ENCODE measurements around the gene DNAH2.

Gene DNAH2

DNA sequence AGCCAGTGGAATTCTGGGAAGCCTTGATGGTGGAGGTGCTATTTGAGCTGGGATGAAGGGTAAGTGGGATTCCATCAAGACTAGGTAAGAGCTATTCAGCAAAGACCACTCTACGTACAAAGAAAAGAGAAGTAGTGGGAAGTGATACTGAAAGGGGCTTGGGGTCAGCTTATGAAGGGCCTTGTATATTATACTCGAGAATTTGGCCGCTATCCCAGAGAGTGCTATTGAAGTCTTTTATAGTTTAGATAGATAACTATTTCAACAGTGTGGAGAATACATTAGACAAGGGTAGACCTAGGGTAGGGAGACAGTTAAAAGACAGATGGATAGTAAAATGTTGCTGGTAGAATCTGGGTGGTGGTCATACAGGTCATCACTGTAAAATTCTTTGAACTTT, 10.3 kb downstream of the DNAH2 start:
- H3K36me3 ChIP-seq (ENCODE audit: control insufficient read depth, insufficient read depth, low read length): no peaks in the 10 kb centered on the region
- H3K9me3 ChIP-seq (ENCODE audit: control insufficient read depth, insufficient read depth, low read length): no peaks in the 10 kb centered on the region
- no CpG with 5 or more reads among the region's 3 CpGs for WGBS (ENCODE audit: insufficient coverage, insufficient read length)
- H3K4me1 ChIP-seq (ENCODE audit: control insufficient read depth, insufficient read depth, low read length): no peaks in the 10 kb centered on the region
- H3K27me3 ChIP-seq (ENCODE audit: control insufficient read depth, insufficient read depth, low read length): no peaks in the 10 kb centered on the region
- no peak overlapping the region for H3K4me3 ChIP-seq (ENCODE audit: low read length)
- no peak for DNase-seq (ENCODE audit: low read depth, low spot score)
- H3K27ac ChIP-seq (ENCODE audit: low read length): no peak overlapping the region

DNA sequence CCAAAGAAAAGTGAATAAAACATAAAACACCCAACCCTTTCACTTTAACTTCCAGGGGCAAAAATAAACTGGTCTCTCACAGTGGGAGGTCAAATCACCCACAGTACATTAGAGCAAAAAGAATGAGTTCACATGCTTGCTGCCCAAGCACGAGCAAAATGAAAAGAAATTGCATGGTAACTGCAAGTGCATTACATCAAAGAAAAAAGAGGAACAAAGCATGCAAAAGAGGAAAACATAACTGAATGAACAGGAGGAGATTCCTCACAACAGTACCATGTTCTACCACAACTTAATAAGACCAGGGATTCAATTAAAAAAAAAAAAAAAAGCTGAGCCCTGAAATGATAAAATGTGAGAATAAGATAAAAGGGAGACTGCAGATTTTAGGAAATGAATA, 12.3 kb downstream of the DNAH2 start:
- Histone ChIP-seq H3K27me3 (ENCODE audit: control insufficient read depth, insufficient read depth, low read length) (no peaks in the 10 kb centered on the region), H3K9me3 (ENCODE audit: control insufficient read depth, insufficient read depth, low read length) (no peaks in the 10 kb centered on the region), H3K27ac (ENCODE audit: low read length) (no peak overlapping the region), H3K4me1 (ENCODE audit: control insufficient read depth, insufficient read depth, low read length) (no peaks in the 10 kb centered on the region), H3K4me3 (ENCODE audit: low read length) (no peak overlapping the region), H3K36me3 (ENCODE audit: control insufficient read depth, insufficient read depth, low read length) (no peaks in the 10 kb centered on the region)
- WGBS (ENCODE audit: insufficient coverage, insufficient read length): no CpG with 5 or more reads among the region's 1 CpG
- DNase-seq (ENCODE audit: low read depth, low spot score): no peak

DNA sequence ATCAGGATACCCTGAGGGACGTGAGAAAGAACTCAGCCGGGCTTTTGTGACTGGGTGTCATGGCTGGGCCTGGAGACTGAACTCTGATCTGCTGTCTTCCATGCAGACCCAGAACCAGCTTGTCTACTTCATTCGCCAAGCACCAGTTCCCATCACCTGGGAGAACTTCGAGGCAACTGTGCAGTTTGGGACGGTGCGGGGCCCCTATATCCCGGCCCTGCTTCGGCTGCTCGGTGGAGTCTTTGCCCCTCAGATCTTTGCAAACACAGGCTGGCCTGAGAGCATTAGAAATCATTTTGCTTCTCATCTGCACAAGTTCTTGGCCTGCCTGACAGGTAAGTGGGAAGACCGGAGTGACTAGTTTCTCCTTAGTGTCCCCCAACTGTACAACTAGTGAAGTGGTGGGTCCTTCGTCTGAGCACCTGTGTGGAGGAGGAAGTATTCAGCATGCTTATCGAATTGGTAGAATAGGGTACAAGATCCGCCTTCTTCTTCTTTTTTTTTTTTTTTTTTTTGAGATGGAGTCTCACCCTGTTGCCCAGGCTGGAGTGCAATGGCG, 15.5 kb downstream of the DNAH2 start:
- Histone ChIP-seq H3K27ac (ENCODE audit: low read length) (no peak overlapping the region), H3K4me1 (ENCODE audit: control insufficient read depth, insufficient read depth, low read length) (no peaks in the 10 kb centered on the region), H3K27me3 (ENCODE audit: control insufficient read depth, insufficient read depth, low read length) (no peaks in the 10 kb centered on the region), H3K9me3 (ENCODE audit: control insufficient read depth, insufficient read depth, low read length) (no peaks in the 10 kb centered on the region), H3K4me3 (ENCODE audit: low read length) (no peak overlapping the region), H3K36me3 (ENCODE audit: control insufficient read depth, insufficient read depth, low read length) (no peaks in the 10 kb centered on the region)
- DNase-seq (ENCODE audit: low read depth, low spot score): no peak
- no CpG with 5 or more reads among the region's 14 CpGs for WGBS (ENCODE audit: insufficient coverage, insufficient read length)

DNA sequence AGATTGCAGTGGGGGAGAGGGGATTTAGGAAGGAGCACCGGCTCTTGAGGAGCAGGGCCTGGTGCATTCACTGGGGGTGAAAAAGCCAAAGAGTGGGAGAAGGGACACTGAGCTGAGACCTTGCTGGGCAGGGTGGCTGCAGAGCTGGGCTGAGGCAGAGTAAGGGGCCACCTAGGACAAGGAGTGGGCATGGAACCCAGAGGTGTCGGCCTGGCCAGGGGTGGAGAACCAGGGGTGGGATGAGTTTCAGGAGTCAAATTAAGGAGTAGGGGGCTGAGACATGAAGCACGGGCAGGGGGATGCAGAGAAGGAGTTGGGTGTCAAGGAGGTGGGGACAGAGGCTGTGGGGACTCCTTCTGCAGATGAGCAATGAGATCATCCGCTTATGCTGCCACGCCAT, 20.1 kb downstream of the DNAH2 start:
- WGBS (ENCODE audit: insufficient coverage, insufficient read length): no CpG with 5 or more reads among the region's 5 CpGs
- Histone ChIP-seq H3K9me3 (ENCODE audit: control insufficient read depth, insufficient read depth, low read length) (no peaks in the 10 kb centered on the region), H3K27ac (ENCODE audit: low read length) (no peak overlapping the region), H3K27me3 (ENCODE audit: control insufficient read depth, insufficient read depth, low read length) (no peaks in the 10 kb centered on the region), H3K36me3 (ENCODE audit: control insufficient read depth, insufficient read depth, low read length) (no peaks in the 10 kb centered on the region), H3K4me3 (ENCODE audit: low read length) (no peak overlapping the region), H3K4me1 (ENCODE audit: control insufficient read depth, insufficient read depth, low read length) (no peaks in the 10 kb centered on the region)
- DNase-seq (ENCODE audit: low read depth, low spot score): no peak

DNA sequence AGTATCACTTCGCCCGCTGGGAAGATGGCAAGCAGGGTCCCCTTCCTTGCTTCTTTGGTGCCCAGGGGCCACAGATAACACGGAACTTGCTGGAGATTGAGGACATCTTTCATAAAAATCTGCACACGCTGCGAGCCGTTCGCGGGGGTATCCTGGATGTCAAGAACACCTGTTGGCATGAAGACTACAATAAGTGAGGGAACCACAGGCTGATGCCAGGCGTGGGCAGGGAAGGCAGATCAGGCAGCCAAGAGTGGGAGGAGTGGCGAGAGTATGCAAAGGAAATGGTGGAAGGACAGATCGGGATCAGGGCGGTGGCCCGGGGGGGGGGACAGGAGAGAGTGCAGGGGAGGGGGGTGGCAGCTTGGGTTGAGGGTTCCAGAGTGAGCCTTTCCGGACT, 22.2 kb downstream of the DNAH2 start:
- Histone ChIP-seq H3K4me3 (ENCODE audit: low read length) (no peak overlapping the region), H3K4me1 (ENCODE audit: control insufficient read depth, insufficient read depth, low read length) (no peaks in the 10 kb centered on the region), H3K27ac (ENCODE audit: low read length) (no peak overlapping the region), H3K9me3 (ENCODE audit: control insufficient read depth, insufficient read depth, low read length) (no peaks in the 10 kb centered on the region), H3K36me3 (ENCODE audit: control insufficient read depth, insufficient read depth, low read length) (no peaks in the 10 kb centered on the region), H3K27me3 (ENCODE audit: control insufficient read depth, insufficient read depth, low read length) (no peaks in the 10 kb centered on the region)
- WGBS (ENCODE audit: insufficient coverage, insufficient read length): no CpG with 5 or more reads among the region's 14 CpGs
- no peak for DNase-seq (ENCODE audit: low read depth, low spot score)

DNA sequence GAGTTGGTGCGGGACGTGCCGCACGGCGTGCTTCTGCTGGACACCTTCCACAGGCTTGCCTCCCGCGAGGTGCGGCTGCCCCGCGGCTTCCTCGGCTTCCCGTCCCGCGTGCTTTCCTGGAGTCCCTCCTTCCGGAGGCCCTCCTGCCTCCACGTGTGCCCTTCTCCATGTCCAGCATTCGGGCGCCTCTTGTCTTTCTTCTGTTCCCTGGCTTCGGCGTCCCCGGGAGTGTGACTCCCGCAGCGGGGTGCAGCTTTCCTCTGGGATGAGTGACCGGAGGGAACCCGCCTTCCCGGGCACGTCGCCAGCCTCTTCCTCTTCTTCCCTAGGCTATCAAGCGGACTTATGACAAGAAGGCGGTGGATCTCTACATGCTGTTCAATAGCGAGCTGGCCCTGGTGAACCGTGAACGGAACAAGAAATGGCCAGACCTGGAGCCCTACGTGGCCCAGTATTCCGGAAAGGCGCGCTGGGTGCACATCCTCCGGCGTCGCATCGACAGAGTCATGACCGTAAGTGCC, 23.0 kb downstream of the DNAH2 start:
- Histone ChIP-seq H3K4me3 (ENCODE audit: low read length) (no peak overlapping the region), H3K4me1 (ENCODE audit: control insufficient read depth, insufficient read depth, low read length) (no peaks in the 10 kb centered on the region), H3K27ac (ENCODE audit: low read length) (no peak overlapping the region), H3K36me3 (ENCODE audit: control insufficient read depth, insufficient read depth, low read length) (no peaks in the 10 kb centered on the region), H3K27me3 (ENCODE audit: control insufficient read depth, insufficient read depth, low read length) (no peaks in the 10 kb centered on the region), H3K9me3 (ENCODE audit: control insufficient read depth, insufficient read depth, low read length) (no peaks in the 10 kb centered on the region)
- no peak for DNase-seq (ENCODE audit: low read depth, low spot score)
- WGBS (ENCODE audit: insufficient coverage, insufficient read length): no CpG with 5 or more reads among the region's 42 CpGs

DNA sequence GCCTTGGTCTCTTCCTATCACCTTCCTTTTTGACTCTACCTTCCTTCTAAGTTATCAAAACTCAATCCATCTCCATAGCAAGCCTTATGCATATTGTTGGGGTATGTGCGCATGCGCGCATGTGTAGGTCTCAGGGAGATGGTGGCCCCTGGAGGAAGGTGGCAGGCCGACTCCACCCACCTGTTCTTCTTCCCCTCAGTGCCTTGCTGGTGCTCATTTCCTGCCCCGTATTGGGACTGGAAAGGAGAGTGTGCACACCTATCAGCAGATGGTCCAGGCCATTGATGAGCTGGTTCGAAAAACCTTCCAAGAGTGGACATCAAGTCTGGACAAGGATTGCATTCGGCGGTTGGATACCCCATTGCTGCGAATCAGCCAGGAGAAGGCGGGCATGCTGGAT, 25.2 kb downstream of the DNAH2 start:
- Histone ChIP-seq H3K4me3 (ENCODE audit: low read length) (no peak overlapping the region), H3K4me1 (ENCODE audit: control insufficient read depth, insufficient read depth, low read length) (no peaks in the 10 kb centered on the region), H3K9me3 (ENCODE audit: control insufficient read depth, insufficient read depth, low read length) (no peaks in the 10 kb centered on the region), H3K36me3 (ENCODE audit: control insufficient read depth, insufficient read depth, low read length) (no peaks in the 10 kb centered on the region), H3K27me3 (ENCODE audit: control insufficient read depth, insufficient read depth, low read length) (no peaks in the 10 kb centered on the region), H3K27ac (ENCODE audit: low read length) (no peak overlapping the region)
- DNase-seq (ENCODE audit: low read depth, low spot score): no peak
- WGBS (ENCODE audit: insufficient coverage, insufficient read length): no CpG with 5 or more reads among the region's 10 CpGs

DNA sequence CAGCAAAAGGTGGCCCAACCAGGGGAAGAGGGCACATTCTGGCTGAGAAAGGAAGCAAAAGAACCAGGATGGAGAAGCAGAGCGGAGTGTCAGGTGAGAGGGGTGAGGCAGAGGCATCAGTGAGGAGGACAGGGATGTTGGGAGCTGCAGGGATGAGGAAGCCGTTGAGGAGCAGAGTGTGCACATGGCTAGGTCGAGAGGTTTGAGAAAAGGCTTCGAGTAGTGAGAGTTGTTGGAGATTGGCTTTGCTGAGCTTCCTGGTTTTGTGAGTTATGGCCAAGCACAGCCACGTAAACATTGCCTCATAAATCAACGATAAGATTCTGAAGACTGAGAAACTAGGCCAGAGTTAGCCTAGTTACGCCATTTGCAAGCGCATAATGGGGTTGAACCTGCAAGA, 26.9 kb downstream of the DNAH2 start:
- no CpG with 5 or more reads among the region's 8 CpGs for WGBS (ENCODE audit: insufficient coverage, insufficient read length)
- DNase-seq (ENCODE audit: low read depth, low spot score): no peak
- Histone ChIP-seq H3K27me3 (ENCODE audit: control insufficient read depth, insufficient read depth, low read length) (no peaks in the 10 kb centered on the region), H3K4me3 (ENCODE audit: low read length) (no peak overlapping the region), H3K36me3 (ENCODE audit: control insufficient read depth, insufficient read depth, low read length) (no peaks in the 10 kb centered on the region), H3K4me1 (ENCODE audit: control insufficient read depth, insufficient read depth, low read length) (no peaks in the 10 kb centered on the region), H3K27ac (ENCODE audit: low read length) (no peak overlapping the region), H3K9me3 (ENCODE audit: control insufficient read depth, insufficient read depth, low read length) (no peaks in the 10 kb centered on the region)

DNA sequence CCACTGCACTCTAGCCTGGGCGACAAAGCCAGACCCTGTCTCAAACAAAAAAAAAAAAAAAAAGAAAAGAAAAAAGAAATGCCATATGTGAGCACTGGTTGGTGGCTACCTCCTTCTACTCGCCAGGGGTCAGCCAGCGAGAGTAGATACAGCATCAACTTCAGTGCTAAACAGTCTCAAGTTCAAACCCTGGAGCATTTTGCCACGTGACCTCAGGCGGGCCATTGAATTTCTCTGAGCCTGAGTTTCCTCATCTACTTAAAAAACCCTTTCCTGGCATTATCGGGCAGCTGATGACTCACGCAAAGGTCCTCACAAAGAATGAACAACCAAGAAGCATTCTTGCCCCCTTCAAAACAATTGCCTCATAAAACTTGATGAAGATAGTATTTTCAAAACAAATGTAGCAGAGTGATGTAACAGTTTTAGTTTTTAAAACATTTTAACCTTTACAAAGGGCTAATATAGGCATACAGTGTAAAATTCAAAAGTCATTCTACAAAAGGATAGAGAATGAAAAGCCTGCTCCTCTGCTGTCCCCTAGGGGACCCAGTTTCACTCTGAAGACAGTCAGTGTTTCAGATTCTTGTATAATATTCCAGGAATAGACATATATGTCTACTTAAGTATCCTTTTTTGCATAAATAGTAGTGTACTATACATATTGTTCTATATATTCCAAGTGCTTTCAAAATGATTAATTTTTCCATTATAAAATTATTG, 28.4 kb downstream of the DNAH2 start:
- no CpG with 5 or more reads among the region's 7 CpGs for WGBS (ENCODE audit: insufficient coverage, insufficient read length)
- H3K36me3 ChIP-seq (ENCODE audit: control insufficient read depth, insufficient read depth, low read length): no peaks in the 10 kb centered on the region
- H3K27ac ChIP-seq (ENCODE audit: low read length): no peak overlapping the region
- H3K27me3 ChIP-seq (ENCODE audit: control insufficient read depth, insufficient read depth, low read length): no peaks in the 10 kb centered on the region
- no peak for DNase-seq (ENCODE audit: low read depth, low spot score)
- no peaks in the 10 kb centered on the region for H3K4me1 ChIP-seq (ENCODE audit: control insufficient read depth, insufficient read depth, low read length)
- H3K4me3 ChIP-seq (ENCODE audit: low read length): no peak overlapping the region
- H3K9me3 ChIP-seq (ENCODE audit: control insufficient read depth, insufficient read depth, low read length): no peaks in the 10 kb centered on the region

DNA sequence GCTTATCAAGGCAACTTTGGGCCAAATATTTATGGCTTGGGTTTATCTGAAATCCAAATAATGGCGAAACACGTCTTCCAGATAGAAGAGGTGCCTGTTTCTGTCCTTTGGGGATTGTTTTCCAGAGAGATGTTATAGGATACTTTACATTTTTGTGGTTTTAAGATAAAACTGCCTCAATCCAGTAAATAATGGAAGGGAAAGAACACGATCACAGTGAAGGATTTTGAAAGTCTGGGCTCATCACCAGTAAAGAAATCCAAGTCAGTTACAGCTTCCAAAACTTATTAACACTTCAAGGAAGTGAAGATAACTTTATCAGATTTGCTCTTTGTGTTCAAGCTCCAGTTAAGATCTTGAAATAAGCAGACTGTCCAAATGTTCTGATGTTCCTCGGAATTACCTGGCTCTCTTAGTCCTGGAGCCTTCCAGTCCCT, 30.1 kb downstream of the DNAH2 start:
- Histone ChIP-seq H3K27ac (ENCODE audit: low read length) (no peak overlapping the region), H3K9me3 (ENCODE audit: control insufficient read depth, insufficient read depth, low read length) (no peaks in the 10 kb centered on the region), H3K4me1 (ENCODE audit: control insufficient read depth, insufficient read depth, low read length) (no peaks in the 10 kb centered on the region), H3K36me3 (ENCODE audit: control insufficient read depth, insufficient read depth, low read length) (no peaks in the 10 kb centered on the region), H3K4me3 (ENCODE audit: low read length) (no peak overlapping the region), H3K27me3 (ENCODE audit: control insufficient read depth, insufficient read depth, low read length) (no peaks in the 10 kb centered on the region)
- whole genome bisulfite sequencing (ENCODE audit: insufficient coverage, insufficient read length): no CpG with 5 or more reads among the region's 4 CpGs
- no peak for DNase-seq (ENCODE audit: low read depth, low spot score)

Measured in iPS DF 6.9 (cell line).